Endothelial cell (in vitro differentiated cells): ENCODE measurements around the gene RARRES1. TPM values are rescaled to one million over a fixed set of nuclear protein-coding genes. Genes with fewer than 3 reads are reported as not detected.
A peak's percentile ranks its signal among the peaks of the same experiment; 100 is the strongest.

Experiments
- DNase-seq: peaks from one replicate; pipeline ENCODE4 v3.0.0; 2021; ENCODE audit warnings: low spot score
- H3K27ac Mint-ChIP-seq: one replicate; pipeline ENCODE4 v1.8.0; 2021; ENCODE audit warnings: mixed read lengths, inconsistent platforms; ENCODE audit not compliant: unreplicated experiment
- H3K27me3 Mint-ChIP-seq: one replicate; pipeline ENCODE4 v1.8.0; 2021; ENCODE audit warnings: mild to moderate bottlenecking, moderate library complexity, mixed read lengths, inconsistent platforms; ENCODE audit not compliant: unreplicated experiment
- H3K36me3 Mint-ChIP-seq: one replicate; pipeline ENCODE4 v1.8.0; 2021; ENCODE audit warnings: mild to moderate bottlenecking, low read depth, mixed read lengths, inconsistent platforms; ENCODE audit not compliant: unreplicated experiment
- H3K4me1 Mint-ChIP-seq: one replicate; pipeline ENCODE4 v1.8.0; 2021; ENCODE audit warnings: mild to moderate bottlenecking, mixed read lengths, inconsistent platforms; ENCODE audit not compliant: unreplicated experiment
- H3K4me3 Mint-ChIP-seq: one replicate; pipeline ENCODE4 v1.8.0; 2021; ENCODE audit warnings: mild to moderate bottlenecking, mixed read lengths, inconsistent platforms; ENCODE audit not compliant: unreplicated experiment
- H3K9me3 Mint-ChIP-seq: one replicate; pipeline ENCODE4 v1.8.0; 2021; ENCODE audit warnings: mixed read lengths, inconsistent platforms; ENCODE audit not compliant: unreplicated experiment
- total RNA-seq: library from RNA; stranded (reverse); fragmentation: NEBNext Ultra II Directional; extraction: Animal tissue kit (Norgen Biotek cat#: 25700); gene quantifications from one replicate; pipeline ENCODE4 v1.2.1, GENCODE V29; 2021; ENCODE audit not compliant: unreplicated experiment
- TF ChIP-seq, protein P1 (sequence below): fragments of 200-600 bp; sonication (generic); IDR thresholded peaks from one replicate; pipeline ENCODE4 v1.5.0; 2021; ENCODE audit warnings: antibody characterized with exemption; ENCODE audit not compliant: unreplicated experiment

RARRES1 gene
- total RNA-seq, 1 donor from 2014 or later = not detected

DNA sequence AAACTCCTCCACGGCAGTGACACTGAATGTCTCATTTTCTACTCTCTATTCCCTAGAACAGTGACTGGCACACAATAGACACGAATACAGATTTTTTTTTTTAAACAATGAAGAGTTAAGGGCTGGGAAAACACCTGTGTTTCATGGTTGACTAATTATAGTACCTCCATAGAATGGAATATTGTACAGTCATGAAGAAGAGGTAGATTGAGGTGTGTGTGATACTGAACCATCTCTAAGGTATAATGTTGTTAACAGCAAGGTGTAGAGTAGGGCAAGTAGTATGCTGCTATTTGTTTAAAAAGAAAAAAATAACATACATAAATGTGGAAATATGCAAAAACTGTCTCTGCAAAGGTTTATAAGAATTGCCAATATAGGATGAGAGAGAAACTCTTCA is 5.2 kb upstream of the RARRES1 start:
- DNase-seq = no peak
- Mint-ChIP-seq H3K36me3 (peaks cover 5% of the 10 kb centered on the region), H3K27ac (no peak overlapping the region)

DNA sequence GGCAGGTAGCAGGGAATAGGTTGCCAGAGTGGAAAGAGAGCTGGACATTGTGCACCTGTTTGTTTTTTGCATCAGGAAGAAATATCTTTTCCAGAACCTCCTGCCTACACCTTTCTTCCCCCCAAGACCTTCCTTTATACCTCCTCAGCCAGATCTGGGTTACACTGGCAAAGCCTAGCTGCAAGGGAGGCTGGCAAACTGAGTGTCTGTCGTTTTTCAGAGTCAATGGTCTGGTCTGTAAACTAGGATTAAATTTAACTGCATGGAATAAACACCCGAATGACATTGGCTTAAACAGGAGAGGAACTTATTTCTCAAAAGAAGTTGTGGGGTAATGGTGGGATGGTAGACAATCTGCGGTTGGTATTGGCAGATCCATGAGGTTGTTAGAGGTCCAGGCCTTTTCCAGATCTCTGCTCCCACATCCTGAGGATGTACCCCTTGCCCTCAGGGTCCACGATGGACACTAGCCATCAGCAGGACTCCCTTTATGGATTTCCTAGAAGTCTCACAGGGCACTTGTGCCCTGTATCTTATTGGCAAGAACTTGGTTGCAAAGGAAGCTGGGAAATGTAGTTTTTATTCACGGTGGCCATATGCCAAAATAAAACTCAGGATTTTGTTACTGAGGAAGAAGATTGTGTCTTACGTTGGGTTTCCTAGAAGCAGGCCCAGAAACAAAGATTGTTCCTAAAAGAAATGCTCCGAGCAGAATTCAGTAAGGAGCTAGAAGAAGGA is 3.2 kb upstream of the RARRES1 start:
- peaks cover 4% of the 10 kb centered on the region for H3K4me1 Mint-ChIP-seq
- H3K27me3 Mint-ChIP-seq = peaks cover 17% of the 10 kb centered on the region
- DNase-seq = no peak
- no peaks in the 10 kb centered on the region for H3K9me3 Mint-ChIP-seq
- TF ChIP-seq, protein P1, sequence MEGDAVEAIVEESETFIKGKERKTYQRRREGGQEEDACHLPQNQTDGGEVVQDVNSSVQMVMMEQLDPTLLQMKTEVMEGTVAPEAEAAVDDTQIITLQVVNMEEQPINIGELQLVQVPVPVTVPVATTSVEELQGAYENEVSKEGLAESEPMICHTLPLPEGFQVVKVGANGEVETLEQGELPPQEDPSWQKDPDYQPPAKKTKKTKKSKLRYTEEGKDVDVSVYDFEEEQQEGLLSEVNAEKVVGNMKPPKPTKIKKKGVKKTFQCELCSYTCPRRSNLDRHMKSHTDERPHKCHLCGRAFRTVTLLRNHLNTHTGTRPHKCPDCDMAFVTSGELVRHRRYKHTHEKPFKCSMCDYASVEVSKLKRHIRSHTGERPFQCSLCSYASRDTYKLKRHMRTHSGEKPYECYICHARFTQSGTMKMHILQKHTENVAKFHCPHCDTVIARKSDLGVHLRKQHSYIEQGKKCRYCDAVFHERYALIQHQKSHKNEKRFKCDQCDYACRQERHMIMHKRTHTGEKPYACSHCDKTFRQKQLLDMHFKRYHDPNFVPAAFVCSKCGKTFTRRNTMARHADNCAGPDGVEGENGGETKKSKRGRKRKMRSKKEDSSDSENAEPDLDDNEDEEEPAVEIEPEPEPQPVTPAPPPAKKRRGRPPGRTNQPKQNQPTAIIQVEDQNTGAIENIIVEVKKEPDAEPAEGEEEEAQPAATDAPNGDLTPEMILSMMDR = no peak
- H3K4me3 Mint-ChIP-seq = no peak overlapping the region
- peaks cover 5% of the 10 kb centered on the region for H3K36me3 Mint-ChIP-seq
- no peak overlapping the region for H3K27ac Mint-ChIP-seq

More for the DNA sequence above, 5.2 kb upstream of the RARRES1 start:
- no peaks in the 10 kb centered on the region for H3K9me3 Mint-ChIP-seq
- TF ChIP-seq, protein P1 = no peak
- H3K4me3 Mint-ChIP-seq = no peak overlapping the region
- H3K4me1 Mint-ChIP-seq = no peaks in the 10 kb centered on the region
- H3K27me3 Mint-ChIP-seq = peaks cover 10% of the 10 kb centered on the region

DNA sequence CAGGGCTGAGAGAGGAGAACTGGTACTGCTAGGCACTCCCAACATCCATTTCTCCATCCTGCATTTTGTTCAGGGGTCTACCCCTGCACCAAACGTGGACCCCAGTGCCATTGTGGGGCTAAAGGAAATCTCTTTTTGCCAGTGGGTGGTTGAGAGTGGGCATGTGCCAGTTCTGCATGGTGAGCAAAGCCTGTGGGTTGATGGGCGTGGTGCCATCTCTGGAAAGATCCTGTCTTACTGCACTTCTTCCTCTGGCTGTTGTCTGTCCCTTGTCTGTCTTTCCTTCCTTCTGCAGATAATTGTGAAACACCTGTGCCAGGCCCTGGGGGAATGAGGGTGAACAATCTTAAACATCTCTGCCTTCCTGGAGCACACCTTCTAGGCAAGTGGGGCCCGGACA is 1.4 kb upstream of the RARRES1 start:
- peaks cover 5% of the 10 kb centered on the region for H3K36me3 Mint-ChIP-seq
- TF ChIP-seq, protein P1 = no peak
- H3K9me3 Mint-ChIP-seq = no peaks in the 10 kb centered on the region
- H3K27me3 Mint-ChIP-seq = peaks cover 17% of the 10 kb centered on the region
- peaks cover 4% of the 10 kb centered on the region for H3K4me1 Mint-ChIP-seq
- DNase-seq = no peak
- H3K27ac Mint-ChIP-seq = no peak overlapping the region
- no peak overlapping the region for H3K4me3 Mint-ChIP-seq

DNA sequence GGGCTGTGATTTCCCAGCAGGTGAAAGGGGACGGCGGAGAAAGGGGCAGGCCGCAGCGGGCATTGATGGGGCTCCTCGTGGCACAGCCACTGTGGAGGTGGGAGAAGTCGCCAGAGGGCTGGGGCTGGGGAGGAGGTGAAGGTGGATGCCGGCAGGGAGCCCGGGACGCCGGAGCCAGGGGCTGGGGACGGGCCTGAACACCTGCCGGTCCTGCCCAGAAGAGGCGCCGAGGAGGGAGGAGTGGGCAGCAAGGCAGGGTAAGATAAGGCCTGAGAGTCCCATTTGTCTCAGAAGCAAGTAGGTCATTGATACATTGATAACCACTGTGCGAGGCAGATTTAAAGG is 571 bp upstream of the RARRES1 start:
- Mint-ChIP-seq H3K27me3 (peaks cover 17% of the 10 kb centered on the region), H3K36me3 (peaks cover 5% of the 10 kb centered on the region), H3K27ac (no peak overlapping the region), H3K4me3 (no peak overlapping the region), H3K4me1 (peaks cover 5% of the 10 kb centered on the region), H3K9me3 (no peaks in the 10 kb centered on the region)
- TF ChIP-seq, protein P1 = no peak
- no peak for DNase-seq

DNA sequence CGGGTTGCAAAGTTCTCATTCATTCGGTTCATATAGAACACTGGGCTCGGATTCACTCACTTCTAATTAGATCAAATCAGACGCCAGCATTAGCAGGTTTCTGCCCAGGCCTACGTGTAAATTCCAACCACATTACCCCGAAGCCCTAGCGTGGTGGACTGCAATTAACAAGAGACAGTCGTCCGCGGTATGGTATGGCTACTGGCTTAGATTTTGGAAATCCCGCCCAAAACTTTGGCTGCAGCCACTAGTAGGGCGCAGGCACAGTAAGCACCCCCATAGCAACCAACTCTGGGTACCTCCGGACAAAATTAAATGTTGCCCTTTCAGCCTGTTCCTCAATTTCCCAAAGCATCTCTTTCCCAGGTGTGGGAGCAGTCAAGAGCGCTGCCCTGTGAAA is 771 bp downstream of the RARRES1 start:
- TF ChIP-seq, protein P1 = no peak
- DNase-seq = no peak
- Mint-ChIP-seq H3K9me3 (no peaks in the 10 kb centered on the region), H3K4me3 (peak overlapping the region; percentile 79), H3K4me1 (peaks cover 12% of the 10 kb centered on the region), H3K27ac (no peak overlapping the region), H3K36me3 (peaks cover 5% of the 10 kb centered on the region), H3K27me3 (peaks cover 22% of the 10 kb centered on the region)
